ENCODE results near the gene FITM1.

The FITM1 gene

DNA sequence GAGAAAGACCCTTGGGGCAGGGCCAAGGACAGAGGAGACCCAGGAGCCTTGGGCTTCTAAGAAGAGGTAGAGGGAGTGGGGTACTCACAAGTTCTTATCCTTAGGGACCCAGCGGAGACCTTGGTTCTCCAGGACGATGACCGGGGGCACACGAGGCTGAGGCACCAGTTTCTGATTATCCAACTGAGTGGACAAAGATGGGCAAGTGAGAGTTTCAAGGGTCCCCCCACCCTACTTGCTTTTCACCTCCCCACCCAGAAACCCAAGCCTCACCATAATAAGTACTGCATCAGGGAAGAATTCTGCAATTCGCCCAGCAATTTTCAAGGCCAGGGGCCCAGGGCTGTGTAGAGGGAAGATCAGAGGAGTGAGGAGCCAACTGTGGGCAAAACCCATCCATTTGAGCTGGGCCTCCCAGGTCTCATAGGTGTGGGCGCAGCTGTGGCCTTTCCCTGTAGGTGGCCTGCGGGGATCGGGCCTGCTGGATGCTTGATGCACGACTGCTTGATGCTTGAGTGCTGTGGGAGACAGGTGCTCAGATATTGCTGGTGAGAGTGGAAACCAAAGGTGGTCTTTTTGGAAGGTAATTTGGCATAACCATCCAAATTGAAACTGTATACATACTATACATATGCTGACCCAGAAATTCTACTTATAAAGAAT lies 8.9 kb downstream of the FITM1 start:
- no peak for DNase-seq (ENCODE audit: low read depth)

DNA sequence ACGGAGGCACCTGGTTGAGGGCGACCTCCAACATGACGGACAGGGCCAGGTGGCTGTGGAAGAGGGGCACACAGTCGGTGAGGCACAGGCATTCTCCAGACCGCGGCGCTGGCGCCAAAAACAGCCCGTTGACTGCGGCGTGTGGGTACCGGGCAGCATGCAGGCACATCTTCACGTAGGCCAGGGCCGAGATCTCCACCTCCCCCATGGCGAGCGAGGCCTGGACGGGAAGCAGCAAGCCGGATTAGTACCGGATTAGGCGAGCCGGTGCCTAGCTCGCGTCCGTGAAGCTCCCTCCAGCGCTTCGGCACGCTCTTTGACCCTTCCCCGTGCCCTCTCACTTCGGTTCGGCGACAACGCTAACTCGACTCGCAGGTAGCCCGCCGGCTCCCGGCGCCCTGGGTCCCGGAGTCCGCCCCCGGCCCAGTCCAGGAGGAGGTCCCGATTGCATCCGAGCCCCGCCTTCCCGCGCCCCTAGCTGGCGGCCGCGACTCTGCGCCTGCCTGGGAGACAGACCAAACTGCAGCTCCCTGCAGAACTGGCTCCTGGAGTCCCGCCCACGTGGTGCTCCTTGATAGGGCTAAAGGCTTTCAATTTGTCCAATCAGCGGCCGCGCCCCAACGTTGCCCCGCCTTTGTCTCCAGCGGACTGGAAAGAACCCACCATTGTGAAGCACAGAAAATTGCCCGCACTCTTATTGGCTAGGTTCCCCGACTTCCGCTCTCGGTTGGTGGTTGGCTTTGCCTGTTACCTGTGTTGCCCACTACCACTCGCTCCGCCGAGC lies 10.8 kb downstream of the FITM1 start, which contains the start of gene EMC9:
EMC9 (minus strand) TSS at position 495 of the 784 bp plus-strand sequence; CDS start at position 208, 287 bp downstream.
- DNase-seq (ENCODE audit: low read depth) = peak; percentile 99

DNA sequence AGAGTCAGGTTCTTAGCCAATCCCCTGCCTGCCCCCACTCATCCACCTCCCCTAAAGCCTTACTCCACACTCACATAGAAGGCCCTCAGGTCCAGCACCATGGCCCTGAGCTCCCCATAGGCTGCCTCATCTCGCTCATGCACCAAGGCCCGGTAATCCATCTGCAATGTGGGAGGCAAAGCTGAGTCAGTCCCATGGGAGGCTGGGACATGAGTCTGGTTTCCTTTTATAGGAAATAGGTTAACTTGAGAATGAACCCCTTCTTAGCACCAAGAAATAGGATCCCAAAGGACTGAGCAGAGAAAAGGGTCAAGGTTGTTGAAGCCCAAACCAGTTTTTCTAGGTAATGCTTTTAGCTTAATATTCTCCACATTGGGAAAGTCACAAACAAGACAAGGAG lies 13.1 kb downstream of the FITM1 start:
- peak; percentile 44 for DNase-seq (ENCODE audit: low read depth)

DNA sequence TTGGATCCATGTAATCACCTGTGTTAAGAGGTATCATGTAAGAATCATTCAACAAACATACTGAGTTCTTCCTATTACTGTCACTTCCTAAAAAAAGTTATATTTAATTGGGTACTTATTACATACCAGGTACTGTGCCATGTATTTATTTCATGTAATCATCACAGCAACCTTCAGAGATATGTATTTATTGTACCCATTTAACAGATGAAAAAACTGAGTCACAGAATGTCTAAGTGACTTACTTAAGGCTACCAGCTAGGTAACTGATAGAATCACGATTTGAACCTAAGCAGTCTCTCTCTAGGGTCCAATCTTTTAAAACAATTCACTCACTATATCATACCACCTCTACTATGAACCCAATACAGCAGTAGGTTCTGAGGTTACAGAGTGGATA lies 14.0 kb downstream of the FITM1 start:
- no peak for DNase-seq (ENCODE audit: low read depth)

DNA sequence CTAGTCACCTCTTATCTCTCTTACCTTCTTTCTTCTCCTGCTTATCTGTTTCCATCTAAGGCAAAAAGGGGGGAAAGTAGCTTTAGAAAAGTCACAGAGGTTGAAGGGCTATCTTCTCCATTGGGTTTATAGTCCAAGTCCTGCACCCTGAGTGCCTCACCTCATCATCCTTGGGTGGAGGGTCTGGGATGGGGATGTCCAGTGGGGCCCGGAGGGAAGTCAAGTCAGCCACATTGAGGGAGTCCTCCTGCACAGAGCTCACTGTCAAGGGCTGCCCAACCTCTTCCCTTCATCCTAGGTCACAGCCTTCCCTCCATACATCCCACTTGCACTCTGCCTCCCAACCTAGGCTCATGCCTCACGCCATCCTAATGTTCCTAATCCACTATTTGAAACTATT lies 14.8 kb downstream of the FITM1 start:
- no peak for DNase-seq (ENCODE audit: low read depth)

DNA sequence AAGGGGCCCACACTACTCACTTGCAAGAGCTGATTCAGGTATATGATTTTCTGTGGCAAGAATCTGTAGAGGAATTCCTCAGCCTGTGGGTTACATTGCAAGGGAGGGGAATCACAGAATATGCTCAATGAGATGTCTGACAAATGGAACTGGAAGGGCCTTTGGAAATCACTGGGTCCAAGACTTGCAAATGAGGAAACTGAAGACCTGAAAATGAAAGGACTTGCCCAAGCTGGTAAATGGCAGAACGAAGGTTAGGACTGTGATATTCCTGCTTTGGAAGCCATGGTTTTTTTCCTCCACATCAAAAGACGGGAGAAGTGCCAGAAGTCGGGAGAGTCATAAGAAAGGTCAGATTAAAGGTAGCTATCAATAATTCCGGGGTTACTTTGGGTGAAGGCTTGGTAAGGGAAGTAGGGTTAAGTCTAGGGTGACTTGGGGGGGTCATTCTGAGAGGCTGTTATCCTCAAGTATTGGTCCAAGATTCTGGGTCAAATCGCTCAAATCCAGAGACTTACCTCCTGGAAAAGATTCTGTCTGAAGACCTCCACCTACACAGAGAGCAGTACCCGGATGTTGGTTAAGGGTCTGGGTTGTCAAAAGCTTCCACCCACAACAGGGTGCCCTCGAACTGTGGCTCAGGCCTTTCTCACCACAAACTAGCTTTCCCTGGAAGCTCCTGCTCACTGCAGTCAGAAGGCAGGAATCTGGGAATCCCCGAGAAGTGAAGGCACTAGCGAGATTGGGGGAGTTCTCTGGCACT lies 15.4 kb downstream of the FITM1 start:
- DNase-seq (ENCODE audit: low read depth) = peak; percentile 40

DNA sequence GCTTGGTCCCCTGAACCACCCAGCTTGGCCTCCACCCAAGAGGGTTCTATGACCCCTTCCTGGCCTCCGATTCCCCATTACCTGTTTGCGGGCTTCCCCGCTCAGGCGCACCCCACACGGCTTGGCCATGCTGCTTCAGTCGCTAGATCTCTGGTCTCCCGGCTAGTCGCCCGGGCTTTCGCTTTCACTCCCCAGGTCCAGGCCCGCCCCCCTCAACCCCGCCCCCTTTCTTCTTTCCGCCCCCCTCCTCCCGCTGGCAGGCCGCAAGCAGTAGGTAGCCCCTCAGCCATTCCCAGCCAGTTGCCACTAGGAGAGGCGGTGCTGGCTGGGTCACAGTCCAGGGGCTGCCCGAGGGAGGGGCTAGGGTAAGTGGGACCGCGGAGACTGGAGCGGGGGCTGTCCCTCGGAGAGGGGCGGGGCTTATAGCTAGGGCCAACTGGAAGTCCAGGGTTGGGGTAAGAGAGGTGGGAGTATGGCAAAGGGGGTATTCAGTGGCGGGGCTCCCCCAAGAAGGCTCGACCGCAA lies 16.1 kb downstream of the FITM1 start, which contains the start of gene PSME2:
PSME2 (minus strand) TSS at position 158 of the 525 bp plus-strand sequence; CDS start at position 129, 29 bp downstream.
- DNase-seq (ENCODE audit: low read depth) = peak; percentile 89

DNA sequence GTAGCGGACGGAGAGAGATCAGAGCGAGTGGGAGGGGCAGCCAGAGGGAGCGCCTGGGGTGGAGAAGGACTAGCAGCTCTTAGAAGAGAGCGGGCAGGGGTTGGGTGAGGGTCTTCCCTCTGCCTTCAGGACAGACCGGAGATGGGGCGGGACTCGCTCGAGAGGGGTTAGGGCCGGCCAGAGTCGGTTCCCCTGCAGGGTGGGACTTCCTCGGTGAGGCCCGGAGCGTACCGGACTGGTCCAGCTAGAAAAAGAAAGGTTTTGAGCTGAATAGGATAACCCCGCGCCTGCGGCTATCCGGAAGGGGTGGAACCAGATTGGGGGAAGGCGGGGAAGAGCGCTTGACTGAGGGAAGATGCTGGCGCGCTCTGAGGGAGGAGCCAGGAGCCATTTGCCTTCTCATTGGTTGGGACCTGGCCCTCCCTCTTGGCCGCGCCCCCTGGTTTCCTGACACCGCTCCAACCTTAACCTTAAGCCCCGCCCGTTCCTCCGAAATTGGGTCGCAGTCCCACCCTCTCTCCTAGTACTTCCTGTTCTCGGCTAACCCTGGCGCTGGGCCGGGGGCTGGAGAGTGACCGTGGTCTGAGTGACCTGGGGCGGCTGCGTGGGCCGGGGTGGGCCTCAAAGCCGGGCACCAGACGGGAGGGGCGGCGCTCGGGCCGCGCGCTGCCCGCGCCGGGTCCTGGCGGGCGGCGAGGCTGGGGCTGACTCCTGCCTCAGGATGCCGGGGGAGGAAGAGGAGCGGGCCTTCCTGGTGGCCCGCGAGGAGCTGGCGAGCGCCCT lies 16.7 kb downstream of the FITM1 start, which contains the start of gene RNF31:
RNF31 (plus strand) TSS at position 521 of the 783 bp plus-strand sequence; CDS start at position 722, 201 bp downstream.
- DNase-seq (ENCODE audit: low read depth) = peak; percentile 98

DNA sequence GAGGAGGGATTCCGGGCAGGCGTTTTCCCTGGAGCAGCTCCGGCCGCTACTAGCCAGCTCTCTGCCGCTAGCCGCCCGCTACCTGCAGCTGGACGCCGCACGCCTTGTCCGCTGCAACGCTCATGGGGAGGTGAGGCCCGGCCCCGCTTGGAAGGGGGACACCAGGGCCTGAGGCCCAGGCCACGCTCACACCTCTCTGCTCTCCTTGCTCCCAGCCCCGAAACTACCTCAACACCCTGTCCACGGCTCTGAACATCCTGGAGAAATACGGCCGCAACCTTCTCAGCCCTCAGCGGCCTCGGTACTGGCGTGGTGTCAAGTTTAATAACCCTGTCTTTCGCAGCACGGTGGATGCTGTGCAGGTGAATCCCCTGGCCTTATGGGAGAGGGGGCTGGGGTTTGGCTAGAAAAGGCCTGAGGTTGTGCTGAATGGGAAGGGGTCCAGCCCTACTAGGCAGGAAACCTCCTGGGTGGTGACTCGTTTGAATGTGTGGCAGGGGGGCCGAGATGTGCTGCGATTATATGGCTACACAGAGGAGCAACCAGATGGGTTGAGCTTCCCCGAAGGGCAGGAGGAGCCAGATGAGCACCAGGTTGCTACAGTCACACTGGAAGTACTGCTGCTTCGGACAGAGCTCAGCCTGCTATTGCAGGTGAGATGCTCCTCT lies 17.4 kb downstream of the FITM1 start:
- no peak for DNase-seq (ENCODE audit: low read depth)

DNA sequence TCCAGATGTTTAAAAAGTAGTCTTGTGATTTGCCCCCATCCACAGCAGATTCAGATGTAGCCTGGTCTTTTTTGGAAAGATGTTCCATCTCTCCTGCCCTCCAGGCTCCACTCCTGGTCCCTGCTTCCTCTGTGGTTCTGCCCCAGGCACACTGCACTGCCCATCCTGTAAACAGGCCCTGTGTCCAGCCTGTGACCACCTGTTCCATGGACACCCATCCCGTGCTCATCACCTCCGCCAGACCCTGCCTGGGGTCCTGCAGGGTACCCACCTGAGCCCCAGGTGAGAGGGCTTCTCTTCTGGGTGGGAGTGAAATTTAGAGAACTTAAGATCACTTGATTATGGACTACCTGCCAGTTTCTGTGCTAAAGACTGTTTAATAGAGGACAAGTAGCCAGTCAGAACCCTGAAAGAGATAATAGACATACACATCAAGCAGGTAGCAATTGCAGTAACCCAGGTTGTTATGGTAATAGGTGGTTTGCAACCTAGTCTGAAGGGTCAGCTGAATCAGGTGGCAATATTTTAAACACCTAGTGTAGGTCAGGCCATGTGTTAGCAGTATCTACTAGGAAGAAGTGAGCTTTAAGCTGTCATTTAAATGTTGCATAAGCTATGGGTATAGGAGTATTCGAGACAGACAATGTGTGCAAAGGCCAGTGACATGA lies 19.0 kb downstream of the FITM1 start:
- DNase-seq (ENCODE audit: low read depth) = no peak

DNA sequence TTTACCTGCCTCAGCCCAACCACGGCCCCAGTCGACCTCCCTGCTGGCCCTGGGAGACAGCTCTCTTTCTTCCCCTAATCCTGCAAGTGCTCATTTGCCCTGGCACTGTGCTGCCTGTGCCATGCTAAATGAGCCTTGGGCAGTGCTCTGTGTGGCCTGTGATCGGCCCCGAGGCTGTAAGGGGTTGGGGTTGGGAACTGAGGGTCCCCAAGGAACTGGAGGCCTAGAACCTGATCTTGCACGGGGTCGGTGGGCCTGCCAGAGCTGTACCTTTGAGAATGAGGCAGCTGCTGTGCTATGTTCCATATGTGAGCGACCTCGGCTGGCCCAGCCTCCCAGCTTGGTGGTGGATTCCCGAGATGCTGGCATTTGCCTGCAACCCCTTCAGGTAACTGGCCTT lies 19.6 kb downstream of the FITM1 start:
- DNase-seq (ENCODE audit: low read depth) = no peak

DNA sequence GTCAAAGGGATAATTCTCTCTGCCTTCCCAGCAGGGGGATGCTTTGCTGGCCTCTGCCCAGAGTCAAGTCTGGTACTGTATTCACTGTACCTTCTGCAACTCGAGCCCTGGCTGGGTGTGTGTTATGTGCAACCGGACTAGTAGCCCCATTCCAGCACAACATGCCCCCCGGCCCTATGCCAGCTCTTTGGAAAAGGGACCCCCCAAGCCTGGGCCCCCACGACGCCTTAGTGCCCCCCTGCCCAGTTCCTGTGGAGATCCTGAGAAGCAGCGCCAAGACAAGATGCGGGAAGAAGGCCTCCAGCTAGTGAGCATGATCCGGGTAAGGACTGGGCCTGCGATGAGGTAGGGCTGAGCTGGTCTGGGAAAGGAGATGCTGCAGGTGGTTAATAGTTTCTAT lies 20.1 kb downstream of the FITM1 start:
- no peak for DNase-seq (ENCODE audit: low read depth)

DNA sequence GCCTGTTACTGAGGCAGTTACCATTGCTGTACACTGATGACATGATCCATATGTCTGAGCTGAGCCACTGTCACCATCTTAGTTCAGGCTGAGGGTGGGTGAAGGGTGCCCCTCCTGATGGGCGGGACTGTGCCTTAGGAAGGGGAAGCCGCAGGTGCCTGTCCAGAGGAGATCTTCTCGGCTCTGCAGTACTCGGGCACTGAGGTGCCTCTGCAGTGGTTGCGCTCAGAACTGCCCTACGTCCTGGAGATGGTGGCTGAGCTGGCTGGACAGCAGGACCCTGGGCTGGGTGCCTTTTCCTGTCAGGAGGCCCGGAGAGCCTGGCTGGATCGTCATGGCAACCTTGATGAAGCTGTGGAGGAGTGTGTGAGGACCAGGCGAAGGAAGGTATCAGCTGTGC lies 20.5 kb downstream of the FITM1 start:
- no peak for DNase-seq (ENCODE audit: low read depth)

DNA sequence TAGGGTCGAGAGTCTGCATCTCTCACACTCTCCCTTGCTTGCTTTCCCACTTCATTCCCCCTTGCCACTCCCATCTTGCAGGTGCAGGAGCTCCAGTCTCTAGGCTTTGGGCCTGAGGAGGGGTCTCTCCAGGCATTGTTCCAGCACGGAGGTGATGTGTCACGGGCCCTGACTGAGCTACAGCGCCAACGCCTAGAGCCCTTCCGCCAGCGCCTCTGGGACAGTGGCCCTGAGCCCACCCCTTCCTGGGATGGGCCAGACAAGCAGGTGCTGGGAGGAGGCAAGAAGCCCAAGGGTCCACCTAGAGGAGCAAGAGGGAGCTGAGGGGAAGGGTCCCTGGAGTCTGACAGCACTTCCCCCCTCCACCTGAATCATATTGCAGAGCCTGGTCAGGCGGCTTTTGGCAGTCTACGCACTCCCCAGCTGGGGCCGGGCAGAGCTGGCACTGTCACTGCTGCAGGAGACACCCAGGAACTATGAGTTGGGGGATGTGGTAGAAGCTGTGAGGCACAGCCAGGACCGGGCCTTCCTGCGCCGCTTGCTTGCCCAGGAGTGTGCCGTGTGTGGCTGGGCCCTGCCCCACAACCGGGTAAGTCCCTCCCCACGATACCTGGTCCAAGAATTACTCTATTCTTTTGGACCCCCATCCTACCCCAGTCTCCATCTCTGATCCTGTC lies 21.1 kb downstream of the FITM1 start:
- DNase-seq (ENCODE audit: low read depth) = no peak

DNA sequence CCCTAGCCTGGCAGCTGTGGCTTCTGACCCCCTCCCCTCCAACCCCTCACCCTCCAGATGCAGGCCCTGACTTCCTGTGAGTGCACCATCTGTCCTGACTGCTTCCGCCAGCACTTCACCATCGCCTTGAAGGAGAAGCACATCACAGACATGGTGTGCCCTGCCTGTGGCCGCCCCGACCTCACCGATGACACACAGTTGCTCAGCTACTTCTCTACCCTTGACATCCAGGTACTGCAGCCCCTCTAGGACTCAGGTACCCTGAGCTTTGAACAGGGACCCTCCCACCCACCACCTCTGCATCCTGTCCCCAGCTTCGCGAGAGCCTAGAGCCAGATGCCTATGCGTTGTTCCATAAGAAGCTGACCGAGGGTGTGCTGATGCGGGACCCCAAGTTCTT lies 24.6 kb downstream of the FITM1 start:
- no peak for DNase-seq (ENCODE audit: low read depth)

DNA sequence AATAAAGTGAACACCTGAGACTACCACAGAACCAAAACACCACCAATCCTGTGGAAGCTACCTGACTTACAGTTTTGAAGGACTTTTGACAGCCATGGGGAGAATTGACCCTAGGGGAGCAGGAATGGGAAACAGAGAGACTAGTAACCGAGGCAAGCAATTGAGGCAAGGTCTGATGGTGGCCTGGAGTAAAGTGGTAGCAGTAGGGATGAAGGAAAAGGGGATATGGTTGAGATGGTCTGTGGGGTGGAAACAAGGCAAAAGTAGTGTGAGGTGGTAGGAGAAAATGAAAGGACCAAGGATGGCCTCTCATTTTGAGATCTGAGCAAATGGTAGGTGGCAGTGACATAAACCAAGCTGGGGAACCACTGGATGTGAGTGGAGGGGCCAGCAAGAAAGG lies 26.4 kb downstream of the FITM1 start:
- no peak for DNase-seq (ENCODE audit: low read depth)

DNA sequence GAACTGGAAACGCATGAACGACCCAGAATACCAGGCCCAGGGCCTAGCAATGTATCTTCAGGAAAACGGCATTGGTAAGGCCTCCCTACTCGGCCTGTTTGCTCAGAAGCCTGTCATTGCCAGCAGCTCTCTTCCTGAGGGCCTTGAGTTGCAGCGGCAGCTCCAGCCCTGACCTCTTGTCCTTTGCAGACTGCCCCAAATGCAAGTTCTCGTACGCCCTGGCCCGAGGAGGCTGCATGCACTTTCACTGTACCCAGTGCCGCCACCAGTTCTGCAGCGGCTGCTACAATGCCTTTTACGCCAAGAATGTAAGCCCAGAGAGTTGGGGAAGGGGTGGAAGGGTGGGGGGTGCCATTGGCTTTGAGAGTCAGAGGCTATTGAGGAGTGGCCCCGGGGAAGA lies 26.9 kb downstream of the FITM1 start:
- no peak for DNase-seq (ENCODE audit: low read depth)

DNA sequence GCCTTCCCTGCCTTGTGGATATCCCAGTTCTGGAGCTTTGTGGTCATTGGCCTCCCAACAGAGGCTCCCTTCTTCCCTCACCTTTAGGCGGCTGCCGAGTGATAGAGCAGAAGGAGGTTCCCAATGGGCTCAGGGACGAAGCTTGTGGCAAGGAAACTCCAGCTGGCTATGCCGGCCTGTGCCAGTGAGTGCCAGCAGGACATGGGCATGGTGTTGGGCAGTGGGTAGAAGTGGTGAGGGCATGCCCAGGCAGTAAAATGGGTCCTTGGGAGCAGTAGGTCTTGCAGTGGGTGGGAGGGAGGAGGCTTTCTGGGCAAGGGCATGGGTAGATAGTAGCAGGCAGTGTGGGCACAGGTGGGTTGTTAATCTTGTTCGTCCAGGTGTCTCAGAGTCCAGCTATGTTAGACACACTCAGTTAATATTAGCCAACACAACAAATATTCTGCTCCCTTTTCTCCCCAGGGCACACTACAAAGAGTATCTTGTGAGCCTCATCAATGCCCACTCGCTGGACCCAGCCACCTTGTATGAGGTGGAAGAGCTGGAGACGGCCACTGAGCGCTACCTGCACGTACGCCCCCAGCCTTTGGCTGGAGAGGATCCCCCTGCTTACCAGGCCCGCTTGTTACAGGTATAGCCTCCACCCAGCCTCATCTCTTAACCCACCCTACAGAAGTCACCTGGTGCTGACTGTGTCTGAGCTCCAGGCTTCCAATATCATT lies 29.5 kb downstream of the FITM1 start:
- no peak for DNase-seq (ENCODE audit: low read depth)

DNA sequence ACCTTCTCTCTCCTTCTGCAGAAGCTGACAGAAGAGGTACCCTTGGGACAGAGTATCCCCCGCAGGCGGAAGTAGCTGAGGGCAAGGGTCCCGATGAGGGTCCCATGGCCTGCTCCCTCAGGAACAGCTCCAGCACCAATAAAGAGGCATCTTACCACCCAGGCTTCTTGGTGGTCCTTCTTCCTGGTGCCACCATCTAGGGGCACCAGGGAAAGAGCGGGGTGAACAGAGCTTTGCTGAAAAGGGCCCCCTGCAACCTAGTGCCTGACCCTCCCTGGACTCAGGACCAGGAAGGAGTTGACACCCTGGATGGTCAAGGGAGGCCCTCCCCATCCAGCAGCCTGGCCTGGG lies 30.0 kb downstream of the FITM1 start:
- DNase-seq (ENCODE audit: low read depth) = no peak

All from stromal cell of bone marrow (primary cell).